ENCODE results near the gene ZNF280A. TPM values are rescaled to one million over a fixed set of nuclear protein-coding genes. Genes with fewer than 3 reads are reported as not detected.

The ZNF280A gene
- total RNA-seq, 1 experiment from 2014 or later, result 2.7 TPM

- Mint-ChIP-seq H3K27ac (ENCODE audit: unreplicated experiment) (peak overlapping the region; percentile 76), H3K9me3 (ENCODE audit: unreplicated experiment) (peaks cover 7% of the 10 kb centered on the region), H3K4me3 (ENCODE audit: unreplicated experiment) (peak overlapping the region; percentile 75), H3K27me3 (ENCODE audit: insufficient read depth, unreplicated experiment) (no peaks in the 10 kb centered on the region), H3K36me3 (ENCODE audit: insufficient read depth, unreplicated experiment) (peaks cover 12% of the 10 kb centered on the region), H3K4me1 (ENCODE audit: low read depth, unreplicated experiment) (no peaks in the 10 kb centered on the region)
- ChIA-PET CTCF (interaction anchor here (1.6 kb wide), 1 partner anchor 57 kb away, joined by 6 read pairs; no protein-coding TSS in a partner anchor), POLR2A (interaction anchor here (1.2 kb wide), 1 partner anchor 41 kb away, joined by 3 read pairs; no protein-coding TSS in a partner anchor)
- Histone ChIP-seq H3K36me3 (ENCODE audit: control insufficient read depth, insufficient read depth, low read length) (no peaks in the 10 kb centered on the region), H3K4me1 (peaks cover 5% of the 10 kb centered on the region; the same call in 1 of the 2 replicates), H3K27me3 (replicated peaks; ENCODE audit: control insufficient read depth, insufficient read depth, low read length) (no peaks in the 10 kb centered on the region), H3K9me3 (no peaks in the 10 kb centered on the region), H3K4me3 (ENCODE audit: low read depth, low read length) (no peak overlapping the region)
- no peak for DNase-seq
- intact Hi-C loops (cut with micrococcal nuclease; ENCODE audit: unreplicated experiment), result no loop called here
- BruUV-seq (replicated peaks), result no TSS peak
- no peak for TF ChIP-seq CTCF (IDR thresholded peaks at IDR 0.05; ENCODE audit: insufficient read depth in 1 of 2, low read depth in 1 of 2, low read length in 1 of 2, severe bottlenecking in 1 of 2, unreplicated experiment in 1 of 2)
Measured at GRCh38 chr22:22520667-22521602, 865 bp upstream of the ZNF280A start.

GRCh38 chr22:22519591-22519990, 479 bp downstream of the ZNF280A start:
- Histone ChIP-seq H3K36me3 (ENCODE audit: control insufficient read depth, insufficient read depth, low read length) (no peaks in the 10 kb centered on the region), H3K27me3 (replicated peaks; ENCODE audit: control insufficient read depth, insufficient read depth, low read length) (no peaks in the 10 kb centered on the region), H3K4me1 (peaks cover 5% of the 10 kb centered on the region; the same call in 1 of the 2 replicates), H3K9me3 (no peaks in the 10 kb centered on the region), H3K4me3 (ENCODE audit: low read depth, low read length) (peak overlapping the region; percentile 39)
- no peak for TF ChIP-seq CTCF (IDR thresholded peaks at IDR 0.05; ENCODE audit: insufficient read depth in 1 of 2, low read depth in 1 of 2, low read length in 1 of 2, severe bottlenecking in 1 of 2, unreplicated experiment in 1 of 2)
- no peaks in the 10 kb centered on the region for H3K27me3 Mint-ChIP-seq (ENCODE audit: insufficient read depth, unreplicated experiment)
- DNase-seq, result peak; percentile 40 to 50
- intact Hi-C loops (cut with micrococcal nuclease; ENCODE audit: unreplicated experiment), result no loop called here
- ChIA-PET POLR2A (interaction anchor here (1.2 kb wide), 1 partner anchor 39 kb away, joined by 3 read pairs; no protein-coding TSS in a partner anchor), CTCF (interaction anchor here (0.7 to 1.6 kb wide), 2 partner anchors 11 to 55 kb away, joined by 3 to 6 read pairs; partner anchors contain the start of gene ZNF280B)
- H3K36me3 Mint-ChIP-seq (ENCODE audit: insufficient read depth, unreplicated experiment), result peaks cover 22% of the 10 kb centered on the region
- peaks cover 9% of the 10 kb centered on the region for H3K9me3 Mint-ChIP-seq (ENCODE audit: unreplicated experiment)
- H3K27ac Mint-ChIP-seq (ENCODE audit: unreplicated experiment), result peak overlapping the region; percentile 76
- BruUV-seq (replicated peaks), result TSS peak; percentile 70
- no peaks in the 10 kb centered on the region for H3K4me1 Mint-ChIP-seq (ENCODE audit: low read depth, unreplicated experiment)
- peak overlapping the region; percentile 75 for H3K4me3 Mint-ChIP-seq (ENCODE audit: unreplicated experiment)

GRCh38 chr22:22516992-22517391, 3.1 kb downstream of the ZNF280A start:
- BruUV-seq (replicated peaks), result no TSS peak
- Histone ChIP-seq H3K36me3 (ENCODE audit: control insufficient read depth, insufficient read depth, low read length) (no peaks in the 10 kb centered on the region), H3K4me3 (ENCODE audit: low read depth, low read length) (no peak overlapping the region), H3K4me1 (peaks cover 5% of the 10 kb centered on the region; the same call in 1 of the 2 replicates), H3K27me3 (replicated peaks; ENCODE audit: control insufficient read depth, insufficient read depth, low read length) (no peaks in the 10 kb centered on the region), H3K9me3 (no peaks in the 10 kb centered on the region)
- H3K36me3 Mint-ChIP-seq (ENCODE audit: insufficient read depth, unreplicated experiment), result peaks cover 22% of the 10 kb centered on the region
- no peak for DNase-seq
- H3K4me3 Mint-ChIP-seq (ENCODE audit: unreplicated experiment), result no peak overlapping the region
- no peaks in the 10 kb centered on the region for H3K4me1 Mint-ChIP-seq (ENCODE audit: low read depth, unreplicated experiment)
- intact Hi-C loops (cut with micrococcal nuclease; ENCODE audit: unreplicated experiment), result no loop called here
- H3K27ac Mint-ChIP-seq (ENCODE audit: unreplicated experiment), result no peak overlapping the region
- no peak for TF ChIP-seq CTCF (IDR thresholded peaks at IDR 0.05; ENCODE audit: insufficient read depth in 1 of 2, low read depth in 1 of 2, low read length in 1 of 2, severe bottlenecking in 1 of 2, unreplicated experiment in 1 of 2)
- ChIA-PET POLR2A (no interaction called here), CTCF (interaction anchor here (1.0 kb wide), 1 partner anchor 236 kb away, joined by 3 read pairs; no protein-coding TSS in a partner anchor)
- H3K27me3 Mint-ChIP-seq (ENCODE audit: insufficient read depth, unreplicated experiment), result no peaks in the 10 kb centered on the region
- H3K9me3 Mint-ChIP-seq (ENCODE audit: unreplicated experiment), result peaks cover 9% of the 10 kb centered on the region
